Spleen (tissue), 11 donors: ENCODE measurements around the gene NR2C1. TPM values are rescaled to one million over a fixed set of nuclear protein-coding genes. Genes with fewer than 3 reads are reported as not detected.

Source experiments
- DNase-seq: peaks from one replicate; pipeline ENCODE4 v3.0.0-alpha.2; 2020
- H3K27ac ChIP-seq, 8 donors: fragments of 200-600 bp; sonication (generic) in 7 of 8; 1 replicate in 4 of 8; 2 replicates in 4 of 8; pipeline versions ENCODE4 v1.5.0 to v1.8.0; 2016 to 2021; ENCODE audit warnings: inconsistent platforms in 4 of 8, mild to moderate bottlenecking in 4 of 8, moderate library complexity in 1 of 8
- H3K27me3 ChIP-seq, 7 donors: fragments of 200-600 bp; sonication (generic) in 6 of 7; replicated peaks in 1 of 7; 1 replicate in 4 of 7; 2 replicates in 3 of 7; pipeline versions ENCODE4 v1.5.0 to v1.8.0; 2016 to 2021; ENCODE audit warnings: inconsistent platforms in 3 of 7, mild to moderate bottlenecking in 1 of 7
- H3K36me3 ChIP-seq, 6 donors: fragments of 200-600 bp; sonication (generic) in 5 of 6; 1 replicate in 4 of 6; 2 replicates in 2 of 6; pipeline versions ENCODE4 v1.5.0 to v1.8.0; 2016 to 2021; ENCODE audit warnings: inconsistent platforms in 2 of 6
- H3K4me1 ChIP-seq, 6 donors: fragments of 200-600 bp; sonication (generic) in 5 of 6; 1 replicate in 3 of 6; 2 replicates in 3 of 6; pipeline versions ENCODE4 v1.5.0 to v1.8.0; 2016 to 2021; ENCODE audit warnings: inconsistent platforms in 3 of 6
- H3K4me3 ChIP-seq, 8 donors: fragments of 200-600 bp; sonication (generic) in 7 of 8; 1 replicate in 4 of 8; 2 replicates in 4 of 8; pipeline versions ENCODE4 v1.5.0 to v1.8.0; 2016 to 2021; ENCODE audit warnings: inconsistent platforms in 4 of 8, mild to moderate bottlenecking in 4 of 8, moderate library complexity in 2 of 8
- H3K9me3 ChIP-seq, 8 donors: fragments of 200-600 bp; sonication (generic) in 7 of 8; 1 replicate in 4 of 8; 2 replicates in 4 of 8; pipeline versions ENCODE4 v1.5.0 to v1.8.0; 2016 to 2021; ENCODE audit warnings: inconsistent platforms in 4 of 8
- POLR2A ChIP-seq, 3 donors: fragments of 450-650 bp; IDR thresholded peaks; one replicate each; pipeline ENCODE4 v1.5.1; 2017; ENCODE audit warnings: antibody characterized with exemption in 3 of 3, mild to moderate bottlenecking in 1 of 3
- POLR2AphosphoS5 ChIP-seq, 3 donors: sonication (generic); formaldehyde crosslinking; IDR thresholded peaks; one replicate each; pipeline ENCODE4 v1.5.1; 2017; ENCODE audit warnings: antibody characterized with exemption in 3 of 3
- WGBS, 5 donors: extraction: QIAGEN DNeasy Blood & Tissue Kit in 3 of 5; methylation state at CpG; one replicate each; pipeline versions ENCODE4 v1.1.5 to v1.1.7; 2013 to 2018; 5-methylcytosine and 5-hydroxymethylcytosine counted together
- intact Hi-C: fragments of 100-400 bp; cut with DNase I; formaldehyde crosslinking; loops from one replicate; pipeline ENCODE4 v1.15.0; 2023; ENCODE audit warnings: low total_unique reads
- polyA plus RNA-seq, 3 donors: library from polyadenylated mRNA; stranded (reverse); fragments of 200-250 nt; gene quantifications; one replicate each; pipeline ENCODE4 v1.2.1, GENCODE V29; 2013
- total RNA-seq, 7 donors: library from RNA; depleted of rRNA in 3 of 7; stranded (reverse); fragments of >200 nt in 3 of 7; fragmentation: NEBNext Ultra II Directional in 4 of 7; extraction: Animal tissue kit (Norgen Biotek cat#: 25700) in 4 of 7; gene quantifications; one replicate each; pipeline versions ENCODE4 v1.1.0 to v1.2.1, GENCODE V29; 2016 to 2021
- TF ChIP-seq, protein P1 (sequence below), 11 experiments: fragments of 200-600 bp in 7 of 11; fragments of 450-650 bp in 4 of 11; sonication (generic) in 4 of 11; IDR thresholded peaks in 8 of 11; conservative IDR thresholded peaks in 3 of 11; 1 replicate in 7 of 11; 2 replicates in 4 of 11; pipeline versions ENCODE4 v1.4.0 to v1.8.0; 2016 to 2021; ENCODE audit warnings: antibody characterized with exemption in 11 of 11, inconsistent platforms in 4 of 11, mild to moderate bottlenecking in 1 of 11
- donor health status: healthy with polysubstance abuse.
- donor health status: DM: no; HTN: no; CAD: no; lungs with moderate emphysema.
- donor health status: DM: no; HTN: no; CAD: no.
- donor health status: Bipolar disorder and iron deficiency.
- donor health status: healthy.
- donor health status: DM: no; HTN: no; CAD: no.
- donor health status: DM: yes; HTN: yes; CAD: no.

Gene NR2C1
- total and polyA plus RNA-seq, 10 donors = 30.2 to 133 (median 46.4) TPM

- peaks cover 0 to 7% (median 2%) of the 10 kb centered on the region in 6 donors for H3K4me1 ChIP-seq
- H3K36me3 ChIP-seq = no peaks in the 10 kb centered on the region
- peak overlapping the region in 5 of 8 donors; percentile 1 to 47 (median 23) for H3K27ac ChIP-seq
- TF ChIP-seq, protein P1, sequence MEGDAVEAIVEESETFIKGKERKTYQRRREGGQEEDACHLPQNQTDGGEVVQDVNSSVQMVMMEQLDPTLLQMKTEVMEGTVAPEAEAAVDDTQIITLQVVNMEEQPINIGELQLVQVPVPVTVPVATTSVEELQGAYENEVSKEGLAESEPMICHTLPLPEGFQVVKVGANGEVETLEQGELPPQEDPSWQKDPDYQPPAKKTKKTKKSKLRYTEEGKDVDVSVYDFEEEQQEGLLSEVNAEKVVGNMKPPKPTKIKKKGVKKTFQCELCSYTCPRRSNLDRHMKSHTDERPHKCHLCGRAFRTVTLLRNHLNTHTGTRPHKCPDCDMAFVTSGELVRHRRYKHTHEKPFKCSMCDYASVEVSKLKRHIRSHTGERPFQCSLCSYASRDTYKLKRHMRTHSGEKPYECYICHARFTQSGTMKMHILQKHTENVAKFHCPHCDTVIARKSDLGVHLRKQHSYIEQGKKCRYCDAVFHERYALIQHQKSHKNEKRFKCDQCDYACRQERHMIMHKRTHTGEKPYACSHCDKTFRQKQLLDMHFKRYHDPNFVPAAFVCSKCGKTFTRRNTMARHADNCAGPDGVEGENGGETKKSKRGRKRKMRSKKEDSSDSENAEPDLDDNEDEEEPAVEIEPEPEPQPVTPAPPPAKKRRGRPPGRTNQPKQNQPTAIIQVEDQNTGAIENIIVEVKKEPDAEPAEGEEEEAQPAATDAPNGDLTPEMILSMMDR (IDR thresholded peaks at IDR 0.05 in 8 of 11, conservative IDR thresholded peaks at IDR 0.05 in 3 of 11) = no peak
- TF ChIP-seq POLR2A (IDR thresholded peaks at IDR 0.05) = no peak
- no peak for TF ChIP-seq POLR2AphosphoS5 (IDR thresholded peaks at IDR 0.05)
- no peaks in the 10 kb centered on the region for H3K27me3 ChIP-seq
- intact Hi-C loops = no loop called here
- DNase-seq = no peak
- H3K9me3 ChIP-seq = no peaks in the 10 kb centered on the region
- no peak overlapping the region for H3K4me3 ChIP-seq
Measured at GRCh38 chr12:95083471-95083870, 10.1 kb upstream of the NR2C1 start.

DNA sequence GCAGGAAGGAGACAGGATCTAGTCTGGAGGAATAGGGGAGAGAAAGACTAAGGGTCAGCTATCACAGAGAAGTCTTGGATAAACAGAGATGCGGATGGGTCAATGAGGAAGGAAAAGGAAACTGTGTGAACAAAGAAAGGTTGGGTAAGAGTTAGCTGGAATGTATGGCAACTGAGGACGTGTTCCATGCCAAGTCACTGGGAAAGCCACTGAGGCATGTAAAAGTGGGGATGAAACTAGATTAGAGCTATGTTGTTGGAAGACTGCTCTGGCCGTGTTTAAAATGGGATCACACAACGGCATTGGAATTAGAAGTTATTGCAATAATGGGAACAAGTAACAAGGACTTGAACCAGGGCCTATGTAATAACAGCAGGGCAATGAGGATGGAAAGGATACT lies 3.9 kb upstream of the NR2C1 start:
- Histone ChIP-seq H3K27me3 (no peaks in the 10 kb centered on the region), H3K4me3 (no peak overlapping the region), H3K4me1 (peaks cover 0 to 12% (median 8%) of the 10 kb centered on the region in 6 donors), H3K9me3 (no peaks in the 10 kb centered on the region), H3K27ac (no peak overlapping the region), H3K36me3 (no peaks in the 10 kb centered on the region)
- 75 to 90% (median 80%) methylated on average over 4 of the region's 4 CpGs for WGBS, 5 donors
- intact Hi-C loops = no loop called here
- TF ChIP-seq POLR2AphosphoS5 (IDR thresholded peaks at IDR 0.05) = no peak
- TF ChIP-seq POLR2A (IDR thresholded peaks at IDR 0.05) = no peak
- DNase-seq = no peak

DNA sequence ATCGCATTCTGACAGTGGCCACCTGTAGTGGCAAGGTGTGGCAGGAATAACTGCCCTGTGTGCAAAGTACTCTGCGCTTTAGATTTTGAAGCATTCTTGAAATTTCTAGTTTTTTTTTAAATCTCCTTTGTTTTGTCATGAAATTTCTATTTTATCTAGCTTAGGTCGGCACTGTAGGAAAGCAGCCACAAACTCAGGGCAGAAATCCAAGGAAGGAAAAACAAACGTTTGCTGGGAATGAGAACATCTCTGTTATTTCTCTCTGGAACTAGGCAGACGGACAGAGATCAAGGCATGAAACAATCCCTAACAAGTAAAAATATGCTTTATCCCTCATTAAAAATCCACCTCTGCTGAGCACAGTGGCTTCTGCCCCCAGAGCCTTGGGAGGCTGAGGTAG lies 1.3 kb upstream of the NR2C1 start:
- peaks cover 0 to 38% (median 22%) of the 10 kb centered on the region in 6 donors for H3K4me1 ChIP-seq
- no peaks in the 10 kb centered on the region for H3K9me3 ChIP-seq
- intact Hi-C loops = no loop called here
- no peak overlapping the region for H3K27ac ChIP-seq
- peaks cover 0 to 8% (median 0%) of the 10 kb centered on the region in 6 donors for H3K36me3 ChIP-seq
- WGBS, 5 donors = 84 to 89% (median 88%) methylated on average over 5 of the region's 5 CpGs
- no peak for TF ChIP-seq POLR2AphosphoS5 (IDR thresholded peaks at IDR 0.05)
- TF ChIP-seq POLR2A (IDR thresholded peaks at IDR 0.05) = no peak
- TF ChIP-seq, protein P1 (IDR thresholded peaks at IDR 0.05 in 8 of 11, conservative IDR thresholded peaks at IDR 0.05 in 3 of 11) = no peak
- no peaks in the 10 kb centered on the region for H3K27me3 ChIP-seq
- no peak overlapping the region for H3K4me3 ChIP-seq
- no peak for DNase-seq

- TF ChIP-seq, protein P1 (IDR thresholded peaks at IDR 0.05 in 8 of 11, conservative IDR thresholded peaks at IDR 0.05 in 3 of 11) = peak; percentile 53 to 92 (median 87)
- no peak for TF ChIP-seq POLR2A (IDR thresholded peaks at IDR 0.05)
- TF ChIP-seq POLR2AphosphoS5 (IDR thresholded peaks at IDR 0.05) = no peak
- Histone ChIP-seq H3K9me3 (no peaks in the 10 kb centered on the region), H3K4me3 (peak overlapping the region; percentile 85 to 100 (median 98)), H3K27me3 (no peaks in the 10 kb centered on the region), H3K27ac (peak overlapping the region in 7 of 8 donors; percentile 90 to 95 (median 92)), H3K4me1 (peaks cover 0 to 45% (median 24%) of the 10 kb centered on the region in 6 donors), H3K36me3 (peaks cover 0 to 8% (median 0%) of the 10 kb centered on the region in 6 donors)
- WGBS, 5 donors = 60 to 64% (median 61%) methylated on average over 23 of the region's 23 CpGs
- intact Hi-C loops = no loop called here
- no peak for DNase-seq
Measured at GRCh38 chr12:95073698-95074520, 491 bp upstream of the NR2C1 start.
